OCI-LY7 (cell line): ENCODE measurements around the gene ECI1. TPM values are rescaled to one million over a fixed set of nuclear protein-coding genes. Genes with fewer than 3 reads are reported as not detected.

ENCODE experiments used
- BruUV-seq: library from RNA; stranded (reverse); fragments of 400-500 nt; replicated peaks from 2 replicates; lab custom pipeline; 2021; lab: Mats Ljungman, UMichigan
- CTCF ChIA-PET: fragments of 300-600 bp; sonication (Branson Sonifier 250); formaldehyde crosslinking; loops from one replicate; lab custom pipeline; 2022; ENCODE audit warnings: antibody characterized with exemption; ENCODE audit not compliant: unreplicated experiment; lab: Charles Lee
- POLR2A ChIA-PET: fragments of 300-600 bp; sonication (Branson Sonifier 250); formaldehyde crosslinking; loops from one replicate; lab custom pipeline; 2022; ENCODE audit warnings: antibody characterized with exemption; lab: Charles Lee
- DNase-seq: peaks from one replicate; pipeline ENCODE4 v3.0.0-alpha.2; 2015; ENCODE audit warnings: low spot score
- H2AFZ ChIP-seq: fragments of 200-600 bp; sonication (generic), shearing (Covaris generic); 2 replicates; pipeline ENCODE4 v1.6.1; 2014; ENCODE audit warnings: mild to moderate bottlenecking, antibody characterized with exemption, low read length, moderate library complexity
- H3K27ac ChIP-seq: fragments of 200-600 bp; sonication (generic); 2 replicates; pipeline ENCODE4 v1.5.1; 2014; ENCODE audit warnings: mixed run types, low read depth, mild to moderate bottlenecking, moderate library complexity, low read length, inconsistent platforms; ENCODE audit not compliant: poor library complexity, severe bottlenecking
- H3K36me3 ChIP-seq: fragments of 200-600 bp; sonication (generic); 2 replicates; pipeline ENCODE4 v1.6.1; 2014; ENCODE audit warnings: mild to moderate bottlenecking, antibody characterized with exemption, low read length, moderate library complexity, mixed read lengths; ENCODE audit not compliant: insufficient read depth
- H3K4me1 ChIP-seq: fragments of 200-600 bp; sonication (generic); 2 replicates; pipeline ENCODE4 v1.5.1; 2014; ENCODE audit warnings: mild to moderate bottlenecking, low read length; ENCODE audit not compliant: insufficient read depth, poor library complexity, severe bottlenecking
- H3K4me2 ChIP-seq: fragments of 200-600 bp; sonication (generic); 2 replicates; pipeline ENCODE4 v1.6.1; 2014; ENCODE audit warnings: mild to moderate bottlenecking, low read length
- H3K4me3 ChIP-seq: fragments of 200-600 bp; sonication (generic); 2 replicates; pipeline ENCODE4 v1.5.1; 2014; ENCODE audit warnings: mild to moderate bottlenecking, low read depth, low read length; ENCODE audit not compliant: poor library complexity, severe bottlenecking
- H3K79me2 ChIP-seq: fragments of 200-600 bp; sonication (generic); 2 replicates; pipeline ENCODE4 v1.6.1; 2016; ENCODE audit warnings: low read depth, mild to moderate bottlenecking, low read length, moderate library complexity, mixed read lengths; ENCODE audit not compliant: insufficient read depth
- H3K9me2 ChIP-seq: fragments of 200-600 bp; sonication (generic); 2 replicates; pipeline ENCODE4 v1.6.1; 2016; ENCODE audit warnings: mild to moderate bottlenecking, low read length, mixed read lengths; ENCODE audit not compliant: insufficient read depth
- H3K9me3 ChIP-seq: fragments of 200-600 bp; sonication (generic); 2 replicates; pipeline ENCODE4 v1.6.1; 2014; ENCODE audit warnings: mild to moderate bottlenecking, mixed run types, low read length, mixed read lengths
- H4K20me1 ChIP-seq: fragments of 200-600 bp; sonication (generic); 2 replicates; pipeline ENCODE4 v1.6.1; 2014; ENCODE audit warnings: mild to moderate bottlenecking, antibody characterized with exemption, low read length, moderate library complexity, mixed read lengths; ENCODE audit not compliant: insufficient read depth
- EZH2phosphoT487 ChIP-seq: fragments of 200-600 bp; sonication (generic); IDR thresholded peaks from 2 replicates; pipeline ENCODE4 v1.6.1; 2018; ENCODE audit warnings: low read depth, borderline replicate concordance, mild to moderate bottlenecking, mixed run types, antibody characterized with exemption, low read length, moderate library complexity, mixed read lengths
- intact Hi-C: fragments of 100-400 bp; cut with micrococcal nuclease; formaldehyde crosslinking; loops from one replicate; pipeline ENCODE4 v1.10.0; 2022; ENCODE audit not compliant: unreplicated experiment
- total RNA-seq, 2 experiments: library from RNA; depleted of rRNA in 1 of 2; stranded (reverse); fragments of >200 nt in 1 of 2; shearing (Covaris generic) in 1 of 2; gene quantifications; 2 replicates each; pipeline ENCODE4 v1.2.3, GENCODE V29; 2014 to 2022
- TF ChIP-seq, protein P1 (sequence below): fragments of 200-600 bp; sonication (generic); conservative IDR thresholded peaks from 2 replicates; pipeline ENCODE4 v1.5.1; 2014; ENCODE audit warnings: mild to moderate bottlenecking, antibody characterized with exemption, low read length, moderate library complexity, mixed read lengths

Gene ECI1
- total RNA-seq, 2 experiments from 2014 or later = 74.5 to 80.0 TPM

- H3K4me2 ChIP-seq = no peak overlapping the region
- H3K79me2 ChIP-seq = no peaks in the 10 kb centered on the region
- no peaks in the 10 kb centered on the region for H3K36me3 ChIP-seq
- no peaks in the 10 kb centered on the region for H3K4me1 ChIP-seq
- H3K4me3 ChIP-seq = no peak overlapping the region
- no peak for TF ChIP-seq EZH2phosphoT487
- TF ChIP-seq, protein P1, sequence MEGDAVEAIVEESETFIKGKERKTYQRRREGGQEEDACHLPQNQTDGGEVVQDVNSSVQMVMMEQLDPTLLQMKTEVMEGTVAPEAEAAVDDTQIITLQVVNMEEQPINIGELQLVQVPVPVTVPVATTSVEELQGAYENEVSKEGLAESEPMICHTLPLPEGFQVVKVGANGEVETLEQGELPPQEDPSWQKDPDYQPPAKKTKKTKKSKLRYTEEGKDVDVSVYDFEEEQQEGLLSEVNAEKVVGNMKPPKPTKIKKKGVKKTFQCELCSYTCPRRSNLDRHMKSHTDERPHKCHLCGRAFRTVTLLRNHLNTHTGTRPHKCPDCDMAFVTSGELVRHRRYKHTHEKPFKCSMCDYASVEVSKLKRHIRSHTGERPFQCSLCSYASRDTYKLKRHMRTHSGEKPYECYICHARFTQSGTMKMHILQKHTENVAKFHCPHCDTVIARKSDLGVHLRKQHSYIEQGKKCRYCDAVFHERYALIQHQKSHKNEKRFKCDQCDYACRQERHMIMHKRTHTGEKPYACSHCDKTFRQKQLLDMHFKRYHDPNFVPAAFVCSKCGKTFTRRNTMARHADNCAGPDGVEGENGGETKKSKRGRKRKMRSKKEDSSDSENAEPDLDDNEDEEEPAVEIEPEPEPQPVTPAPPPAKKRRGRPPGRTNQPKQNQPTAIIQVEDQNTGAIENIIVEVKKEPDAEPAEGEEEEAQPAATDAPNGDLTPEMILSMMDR = no peak
- H4K20me1 ChIP-seq = no peaks in the 10 kb centered on the region; the same call in 1 of the 2 replicates
- CTCF ChIA-PET = no interaction called here
- no TSS peak for BruUV-seq
- POLR2A ChIA-PET = no interaction called here
- H3K27ac ChIP-seq = no peak overlapping the region
- H2AFZ ChIP-seq = no peak overlapping the region
- no peak for DNase-seq
- no peaks in the 10 kb centered on the region for H3K9me2 ChIP-seq
- intact Hi-C loops = no loop called here
- no peaks in the 10 kb centered on the region for H3K9me3 ChIP-seq
Measured at GRCh38 chr16:2282866-2283555, 31.6 kb upstream of the ECI1 start.

DNA sequence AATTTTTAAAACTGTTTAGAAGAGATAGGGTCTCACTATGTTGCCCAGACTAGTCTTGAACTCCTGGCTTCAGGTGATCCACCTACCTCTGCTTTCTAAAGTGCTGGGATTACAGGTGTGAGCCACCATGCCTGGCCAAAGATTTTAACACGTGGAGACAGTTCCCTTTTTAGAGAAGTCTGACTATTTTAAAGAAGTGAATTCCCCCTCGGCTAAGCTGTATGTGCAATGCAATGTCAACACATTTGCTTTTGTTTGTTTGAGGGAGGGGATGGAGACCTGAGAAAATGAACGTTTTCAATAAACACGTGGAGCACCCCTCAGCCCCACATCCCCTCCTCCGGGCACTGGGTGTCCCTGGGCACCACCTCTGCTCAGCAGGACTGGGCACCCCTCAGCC, 30.9 kb upstream of the ECI1 start:
- H3K4me1 ChIP-seq = no peaks in the 10 kb centered on the region
- no peaks in the 10 kb centered on the region; the same call in 1 of the 2 replicates for H4K20me1 ChIP-seq
- H3K9me3 ChIP-seq = no peaks in the 10 kb centered on the region
- H3K4me2 ChIP-seq = no peak overlapping the region
- CTCF ChIA-PET = no interaction called here
- H3K9me2 ChIP-seq = no peaks in the 10 kb centered on the region
- no peak for DNase-seq
- H3K27ac ChIP-seq = no peak overlapping the region
- no peak overlapping the region for H3K4me3 ChIP-seq
- H2AFZ ChIP-seq = no peak overlapping the region
- POLR2A ChIA-PET = no interaction called here
- intact Hi-C loops = no loop called here
- TF ChIP-seq EZH2phosphoT487 = no peak
- TF ChIP-seq, protein P1 = no peak
- no peaks in the 10 kb centered on the region for H3K36me3 ChIP-seq
- BruUV-seq = no TSS peak
- no peaks in the 10 kb centered on the region for H3K79me2 ChIP-seq

- Histone ChIP-seq H3K4me3 (no peak overlapping the region), H3K9me3 (no peaks in the 10 kb centered on the region), H3K9me2 (no peaks in the 10 kb centered on the region), H4K20me1 (no peaks in the 10 kb centered on the region; the same call in 1 of the 2 replicates), H3K4me2 (no peak overlapping the region), H3K36me3 (no peaks in the 10 kb centered on the region), H3K27ac (no peak overlapping the region), H2AFZ (no peak overlapping the region), H3K4me1 (no peaks in the 10 kb centered on the region), H3K79me2 (no peaks in the 10 kb centered on the region)
- intact Hi-C loops = no loop called here
- no TSS peak for BruUV-seq
- DNase-seq = no peak
- TF ChIP-seq, protein P1 = no peak
- no peak for TF ChIP-seq EZH2phosphoT487
- ChIA-PET CTCF (no interaction called here), POLR2A (no interaction called here)
Measured at GRCh38 chr16:2280981-2281542, 29.7 kb upstream of the ECI1 start.
